AG04449 (cell line): ENCODE data around the gene SDK2.
"Not testable (repeated sequence)": the region's sequence is repeated elsewhere in the genome, so short reads cannot be mapped to it uniquely, and the experiment has no call there.

Source experiments
- CTCF ChIA-PET: fragments of 350-600 bp; formaldehyde crosslinking; extraction: SDS; loops from one replicate; lab custom pipeline; 2021; ENCODE audit warnings: antibody characterized with exemption; lab: Yijun Ruan, JAX
- POLR2A ChIA-PET: fragments of 400-600, 350-600 bp; formaldehyde crosslinking; extraction: SDS; loops from one replicate; lab custom pipeline; 2020; ENCODE audit warnings: antibody characterized with exemption, inconsistent platforms; lab: Yijun Ruan, JAX
- DNase-seq: peaks from one replicate; pipeline ENCODE4 v3.0.0-alpha.2; 2010; ENCODE audit warnings: low read depth, low spot score
- H3K4me3 ChIP-seq: 2 replicates; pipeline ENCODE4 v1.5.1; 2011; ENCODE audit warnings: low read depth, mild to moderate bottlenecking, control low read depth, low read length
- TF ChIP-seq, protein P1 (sequence below): IDR thresholded peaks from one replicate; pipeline ENCODE4 v1.5.1; 2011; ENCODE audit warnings: mild to moderate bottlenecking, moderate library complexity, low read length, control low read depth, inconsistent platforms; ENCODE audit not compliant: insufficient read depth; ENCODE audit errors: missing control alignments

SDK2 gene

GRCh38 chr17:73335591-73336407 lies 308.4 kb downstream of the SDK2 start:
- ChIA-PET POLR2A (no interaction called here), CTCF (interaction anchor here (0.8 to 1.2 kb wide), 2 partner anchors 79 to 864 kb away, joined by 3 read pairs; no protein-coding TSS in a partner anchor)
- TF ChIP-seq, protein P1, sequence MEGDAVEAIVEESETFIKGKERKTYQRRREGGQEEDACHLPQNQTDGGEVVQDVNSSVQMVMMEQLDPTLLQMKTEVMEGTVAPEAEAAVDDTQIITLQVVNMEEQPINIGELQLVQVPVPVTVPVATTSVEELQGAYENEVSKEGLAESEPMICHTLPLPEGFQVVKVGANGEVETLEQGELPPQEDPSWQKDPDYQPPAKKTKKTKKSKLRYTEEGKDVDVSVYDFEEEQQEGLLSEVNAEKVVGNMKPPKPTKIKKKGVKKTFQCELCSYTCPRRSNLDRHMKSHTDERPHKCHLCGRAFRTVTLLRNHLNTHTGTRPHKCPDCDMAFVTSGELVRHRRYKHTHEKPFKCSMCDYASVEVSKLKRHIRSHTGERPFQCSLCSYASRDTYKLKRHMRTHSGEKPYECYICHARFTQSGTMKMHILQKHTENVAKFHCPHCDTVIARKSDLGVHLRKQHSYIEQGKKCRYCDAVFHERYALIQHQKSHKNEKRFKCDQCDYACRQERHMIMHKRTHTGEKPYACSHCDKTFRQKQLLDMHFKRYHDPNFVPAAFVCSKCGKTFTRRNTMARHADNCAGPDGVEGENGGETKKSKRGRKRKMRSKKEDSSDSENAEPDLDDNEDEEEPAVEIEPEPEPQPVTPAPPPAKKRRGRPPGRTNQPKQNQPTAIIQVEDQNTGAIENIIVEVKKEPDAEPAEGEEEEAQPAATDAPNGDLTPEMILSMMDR = no peak
- no peak for DNase-seq
- H3K4me3 ChIP-seq = no peak overlapping the region

DNA sequence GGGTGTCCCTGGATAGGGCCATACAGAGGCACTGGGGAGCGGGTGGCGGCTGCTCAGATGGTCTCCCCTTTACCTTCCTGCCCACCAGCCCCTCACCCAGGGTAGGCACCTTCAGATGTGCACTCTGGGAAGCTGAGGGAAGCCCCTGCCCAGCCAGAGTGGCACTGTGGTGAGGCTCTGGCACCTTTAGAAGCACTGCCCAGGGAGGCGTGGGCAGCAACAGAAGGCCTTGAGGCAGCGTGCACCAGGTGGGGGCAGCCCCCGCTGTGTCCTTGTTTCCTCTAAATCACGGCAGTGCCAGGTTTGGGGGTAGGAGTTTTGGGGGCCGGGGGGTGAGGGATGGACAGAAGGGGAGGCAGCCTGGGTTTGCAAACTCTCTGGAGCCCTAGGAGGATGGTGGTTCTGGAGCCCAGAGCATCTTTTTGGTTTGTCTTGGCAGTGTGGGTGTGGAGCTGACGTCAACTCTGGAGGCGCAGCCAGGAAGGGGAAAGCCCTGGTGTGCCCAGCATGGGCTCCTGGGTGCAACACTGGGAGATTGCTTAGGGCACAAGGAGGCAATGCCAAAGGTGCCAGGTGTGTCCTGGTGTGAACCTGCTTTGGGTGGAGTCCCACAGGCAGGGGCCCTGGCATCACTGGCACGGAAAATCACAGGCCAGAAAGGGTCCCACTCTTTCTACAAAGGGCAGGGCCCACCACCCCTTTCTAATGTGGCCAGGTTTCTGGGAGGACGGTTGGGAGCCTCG lies 309.3 kb downstream of the SDK2 start:
- ChIA-PET POLR2A (no interaction called here), CTCF (interaction anchor here (1.2 kb wide), 1 partner anchor 864 kb away, joined by 3 read pairs; no protein-coding TSS in a partner anchor)
- TF ChIP-seq, protein P1 = no peak
- DNase-seq = no peak
- no peak overlapping the region for H3K4me3 ChIP-seq

GRCh38 chr17:73333445-73333844 lies 310.8 kb downstream of the SDK2 start:
- CTCF ChIA-PET, POLR2A ChIA-PET, H3K4me3 ChIP-seq, DNase-seq: not testable (repeated sequence)

DNA sequence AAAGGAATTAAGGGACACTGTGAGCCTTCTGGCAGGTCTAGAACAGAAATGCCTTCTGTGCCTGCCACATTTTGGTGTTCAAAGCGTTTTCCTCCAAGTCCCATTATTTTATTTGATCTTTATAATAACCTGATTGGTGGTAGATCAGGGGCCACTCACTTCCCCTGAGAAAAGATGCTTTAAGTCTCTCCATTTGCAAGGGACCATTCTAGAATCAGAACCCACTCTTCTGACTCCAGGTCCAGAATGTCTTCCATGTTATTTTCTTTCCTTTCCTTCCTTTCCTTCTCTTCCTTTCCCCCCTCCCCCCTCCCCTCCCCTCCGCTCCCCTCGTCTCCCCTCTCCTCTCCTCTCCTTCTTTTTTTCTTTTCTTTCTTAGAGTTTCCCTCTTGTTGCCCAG lies 313.2 kb downstream of the SDK2 start:
- H3K4me3 ChIP-seq = no peak overlapping the region
- POLR2A ChIA-PET = no interaction called here
- CTCF ChIA-PET = interaction anchor here (1.0 kb wide), 1 partner anchor 10 kb away, joined by 3 read pairs; no protein-coding TSS in a partner anchor
- no peak for DNase-seq
- TF ChIP-seq, protein P1 = no peak

GRCh38 chr17:73327676-73328075 lies 316.6 kb downstream of the SDK2 start:
- no peak for DNase-seq
- ChIA-PET CTCF (interaction anchor here (1.1 kb wide), 1 partner anchor 10 kb away, joined by 4 read pairs; no protein-coding TSS in a partner anchor), POLR2A (no interaction called here)
- no peak overlapping the region for H3K4me3 ChIP-seq
- TF ChIP-seq, protein P1 = no peak

DNA sequence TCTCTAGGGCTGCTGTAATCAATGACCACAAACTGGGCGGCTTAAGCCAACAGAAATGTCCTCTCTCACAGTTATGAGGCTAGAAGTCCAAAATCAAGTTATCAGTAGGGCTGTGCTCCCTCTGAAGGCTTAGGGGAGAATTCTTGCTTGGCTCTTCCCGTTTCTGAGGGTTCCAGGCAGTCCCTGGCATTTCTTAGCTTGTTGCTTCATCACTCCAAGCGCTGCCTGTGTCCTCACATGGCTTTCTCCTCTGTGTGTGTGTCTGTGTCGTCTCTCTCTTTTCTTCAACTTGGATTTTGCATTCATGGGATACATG lies 318.8 kb downstream of the SDK2 start:
- no peak overlapping the region for H3K4me3 ChIP-seq
- ChIA-PET POLR2A (no interaction called here), CTCF (interaction anchor here (1.0 to 1.1 kb wide), 2 partner anchors 15 to 17 kb away, joined by 3 to 5 read pairs; no protein-coding TSS in a partner anchor)
- no peak for DNase-seq
- TF ChIP-seq, protein P1 = peak; percentile 34
